Neural crest cell (in vitro differentiated cells): ENCODE measurements around the gene ETV3. TPM values are rescaled to one million over a fixed set of nuclear protein-coding genes. Genes with fewer than 3 reads are reported as not detected.

Experiments used
- DNase-seq: peaks from one replicate; pipeline ENCODE4 v3.0.0; 2021; ENCODE audit warnings: low read depth, mixed read lengths, low spot score
- H3K27ac Mint-ChIP-seq: one replicate; pipeline ENCODE4 v1.8.0; 2021; ENCODE audit warnings: mild to moderate bottlenecking, mixed read lengths; ENCODE audit not compliant: unreplicated experiment
- H3K27me3 Mint-ChIP-seq: 2 replicates; pipeline ENCODE4 v1.8.0; 2021; ENCODE audit warnings: low read depth, mild to moderate bottlenecking, mixed read lengths
- H3K36me3 Mint-ChIP-seq: 2 replicates; pipeline ENCODE4 v1.8.0; 2021; ENCODE audit warnings: low read depth, mild to moderate bottlenecking, mixed read lengths
- H3K4me1 Mint-ChIP-seq: 2 replicates; pipeline ENCODE4 v1.8.0; 2021; ENCODE audit warnings: mixed read lengths
- H3K4me3 Mint-ChIP-seq: one replicate; pipeline ENCODE4 v1.8.0; 2021; ENCODE audit warnings: mild to moderate bottlenecking, mixed read lengths
- H3K9me3 Mint-ChIP-seq: 2 replicates; pipeline ENCODE4 v1.8.0; 2021; ENCODE audit warnings: mixed read lengths
- CTCF ChIP-seq: fragments of 200-600 bp; sonication (generic); conservative IDR thresholded peaks from 2 replicates; pipeline ENCODE4 v1.5.0; 2021; ENCODE audit warnings: antibody characterized with exemption, mild to moderate bottlenecking
- total RNA-seq: library from RNA; stranded (reverse); gene quantifications from 2 replicates; pipeline ENCODE4 v1.2.1, GENCODE V29; 2021

The ETV3 gene
- total RNA-seq, 1 donor from 2014 or later, result 29.7 TPM

DNA sequence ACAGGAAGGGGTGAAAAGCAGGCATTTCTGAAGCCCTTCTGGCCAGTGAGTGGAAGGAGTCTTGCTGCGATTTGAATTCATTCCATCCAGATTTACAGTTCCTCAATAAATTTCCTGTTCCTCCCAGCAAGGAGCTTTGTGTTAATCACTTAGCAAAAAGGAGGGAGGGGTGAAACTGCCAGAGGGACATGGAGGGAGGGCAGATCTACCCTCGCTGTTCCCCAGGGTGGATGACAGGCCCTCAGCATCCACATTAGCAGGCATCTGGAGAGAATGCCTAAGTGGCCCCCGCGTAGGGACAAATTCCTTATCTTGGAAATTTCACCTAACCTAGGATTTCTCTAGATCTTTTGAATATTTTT lies 1.2 kb downstream of the ETV3 start:
- H3K36me3 Mint-ChIP-seq, result peaks cover 17% of the 10 kb centered on the region
- no peaks in the 10 kb centered on the region for H3K27me3 Mint-ChIP-seq
- peak overlapping the region; percentile 96 for H3K4me3 Mint-ChIP-seq
- peaks cover 43% of the 10 kb centered on the region for H3K4me1 Mint-ChIP-seq
- H3K9me3 Mint-ChIP-seq, result no peaks in the 10 kb centered on the region
- peak overlapping the region; percentile 98 for H3K27ac Mint-ChIP-seq
- TF ChIP-seq CTCF, result no peak
- no peak for DNase-seq

GRCh38 chr1:157136133-157136532 lies 2.1 kb downstream of the ETV3 start:
- no peak for TF ChIP-seq CTCF
- peaks cover 17% of the 10 kb centered on the region for H3K36me3 Mint-ChIP-seq
- peaks cover 37% of the 10 kb centered on the region for H3K4me1 Mint-ChIP-seq
- no peaks in the 10 kb centered on the region for H3K27me3 Mint-ChIP-seq
- H3K27ac Mint-ChIP-seq, result peak overlapping the region; percentile 55
- peak overlapping the region; percentile 96 for H3K4me3 Mint-ChIP-seq
- no peak for DNase-seq
- H3K9me3 Mint-ChIP-seq, result no peaks in the 10 kb centered on the region

DNA sequence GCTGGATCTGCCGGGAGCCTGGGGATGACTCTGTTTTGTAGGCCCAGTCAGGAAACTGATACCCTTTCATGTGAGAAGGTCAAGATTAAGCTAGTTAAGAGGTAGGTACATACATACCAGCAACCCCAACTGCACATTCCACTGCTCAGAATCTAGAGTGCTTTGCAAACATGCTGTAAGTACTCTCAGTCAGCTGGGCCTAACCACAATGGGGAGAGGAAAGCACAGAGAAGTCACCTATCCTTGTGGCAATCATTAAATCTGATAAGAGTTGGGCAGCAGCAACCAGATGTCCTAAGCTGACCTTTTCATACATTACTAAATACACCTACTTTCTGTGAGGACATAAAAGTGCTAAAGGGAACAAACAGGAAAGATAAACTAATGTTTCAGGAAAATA lies 2.5 kb downstream of the ETV3 start:
- peaks cover 17% of the 10 kb centered on the region for H3K36me3 Mint-ChIP-seq
- peaks cover 32% of the 10 kb centered on the region for H3K4me1 Mint-ChIP-seq
- H3K27ac Mint-ChIP-seq, result no peak overlapping the region
- H3K4me3 Mint-ChIP-seq, result peak overlapping the region; percentile 52
- TF ChIP-seq CTCF, result no peak
- H3K9me3 Mint-ChIP-seq, result no peaks in the 10 kb centered on the region
- DNase-seq, result no peak
- no peaks in the 10 kb centered on the region for H3K27me3 Mint-ChIP-seq

GRCh38 chr1:157135070-157135469 lies 3.1 kb downstream of the ETV3 start:
- DNase-seq, result no peak
- peaks cover 17% of the 10 kb centered on the region for H3K36me3 Mint-ChIP-seq
- no peak overlapping the region for H3K27ac Mint-ChIP-seq
- TF ChIP-seq CTCF, result no peak
- no peaks in the 10 kb centered on the region for H3K9me3 Mint-ChIP-seq
- peaks cover 27% of the 10 kb centered on the region for H3K4me1 Mint-ChIP-seq
- H3K4me3 Mint-ChIP-seq, result peak overlapping the region; percentile 52
- H3K27me3 Mint-ChIP-seq, result no peaks in the 10 kb centered on the region

DNA sequence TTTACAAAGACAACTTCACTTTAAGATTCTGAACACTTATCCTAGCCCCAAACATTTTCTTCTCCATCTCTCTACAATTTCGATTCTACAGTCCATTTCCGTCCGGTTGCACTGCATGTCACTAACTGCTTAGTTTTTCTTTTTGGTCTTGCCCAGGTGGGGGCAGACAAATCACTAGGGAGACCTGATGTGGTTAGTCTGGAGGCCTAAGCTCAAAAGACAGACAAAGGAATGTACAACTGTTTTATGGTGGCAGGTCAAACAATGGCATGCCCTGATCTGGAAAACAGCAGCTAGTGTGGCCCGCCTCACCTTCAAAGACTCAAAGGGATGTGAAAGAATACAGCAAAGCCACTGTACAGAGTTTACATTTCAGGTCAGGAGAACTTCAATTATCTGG lies 3.8 kb downstream of the ETV3 start:
- Mint-ChIP-seq H3K27me3 (no peaks in the 10 kb centered on the region), H3K4me3 (no peak overlapping the region), H3K4me1 (peaks cover 24% of the 10 kb centered on the region), H3K27ac (no peak overlapping the region), H3K9me3 (no peaks in the 10 kb centered on the region), H3K36me3 (peaks cover 17% of the 10 kb centered on the region)
- no peak for TF ChIP-seq CTCF
- no peak for DNase-seq

GRCh38 chr1:157133426-157133825 lies 4.8 kb downstream of the ETV3 start:
- H3K9me3 Mint-ChIP-seq, result no peaks in the 10 kb centered on the region
- peaks cover 17% of the 10 kb centered on the region for H3K4me1 Mint-ChIP-seq

More at GRCh38 chr1:157133426-157133825, 4.8 kb downstream of the ETV3 start:
- Mint-ChIP-seq H3K27ac (no peak overlapping the region), H3K36me3 (peaks cover 17% of the 10 kb centered on the region), H3K4me3 (peak overlapping the region; percentile 2), H3K27me3 (no peaks in the 10 kb centered on the region)
- no peak for TF ChIP-seq CTCF
- DNase-seq, result no peak
